ENCODE data around the gene RHOBTB1.

- TF ChIP-seq CTCF (IDR thresholded peaks at IDR 0.05; ENCODE audit: low read depth, low read length, poor library complexity, severe bottlenecking) (no peak), EZH2phosphoT487 (IDR thresholded peaks at IDR 0.05; ENCODE audit: borderline replicate concordance, low read length) (no peak)
Measured at GRCh38 chr10:60878224-60878623, 65.8 kb downstream of the RHOBTB1 start.

Data from DOHH2 (cell line).